Measurements from ENCODE around the gene NCK1. TPM values are rescaled to one million over a fixed set of nuclear protein-coding genes. Genes with fewer than 3 reads are reported as not detected.

The NCK1 gene
- total and polyA plus RNA-seq, 9 of the 15 experiments (the other 6 are each of a cell fraction or from before 2014, with no cell fraction given) = 17.3 to 30.5 (median 25.0) TPM

DNA sequence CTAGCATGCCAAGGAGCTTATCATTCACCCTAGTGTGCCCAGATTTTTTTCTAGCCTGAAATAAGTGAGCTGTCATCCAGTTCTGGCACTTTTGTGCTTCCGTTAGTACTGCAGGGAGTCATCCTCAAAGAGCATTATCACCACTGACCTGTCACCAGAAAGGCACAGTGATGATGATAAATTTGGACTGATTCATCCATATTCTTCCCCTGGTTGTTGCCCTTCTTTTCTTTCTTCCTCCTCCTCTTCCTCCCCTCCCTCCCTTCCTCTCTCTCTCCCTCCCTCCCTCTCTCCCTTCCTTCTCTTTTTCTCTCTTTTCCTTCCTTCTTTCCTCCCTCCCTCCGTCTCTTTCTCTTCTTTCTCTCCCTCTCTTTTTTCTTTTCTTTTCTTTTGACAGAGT lies 21.8 kb upstream of the NCK1 start (continued):
- TF ChIP-seq ETV6 (IDR thresholded peaks at IDR 0.05; ENCODE audit: borderline replicate concordance in 1 of 2, low read depth in 2 of 2, low read length in 1 of 2) (peak in 1 of 2 experiments; percentile 71; a peak in 1 of 4 replicates), ETV6 (CRISPR knock-in tag; IDR thresholded peaks at IDR 0.05; ENCODE audit: borderline replicate concordance) (no peak), CXXC5 (CRISPR knock-in tag; IDR thresholded peaks at IDR 0.05) (no peak), BMI1 (IDR thresholded peaks at IDR 0.05; ENCODE audit: low read length) (no peak), NR2F6 (CRISPR knock-in tag; IDR thresholded peaks at IDR 0.05) (no peak), MCM2 (IDR thresholded peaks at IDR 0.05; ENCODE audit: low read depth) (no peak), SP2 (IDR thresholded peaks at IDR 0.05; ENCODE audit: extremely low read depth, low read depth, low read length, poor library complexity, severe bottlenecking) (no peak), SRSF9 (IDR thresholded peaks at IDR 0.05; ENCODE audit: borderline replicate concordance, low read depth, low read length) (no peak), ZNF224 (CRISPR knock-in tag; IDR thresholded peaks at IDR 0.05) (no peak), EP300 (IDR thresholded peaks at IDR 0.05; ENCODE audit: low read length) (peak; percentile 87), KDM1A (IDR thresholded peaks at IDR 0.05) (peak; percentile 88 to 93), ZBTB1 (CRISPR knock-in tag; IDR thresholded peaks at IDR 0.05; ENCODE audit: borderline replicate concordance, low read depth) (no peak), PHB2 (IDR thresholded peaks at IDR 0.05; ENCODE audit: low read depth) (no peak), BCOR (IDR thresholded peaks at IDR 0.05) (no peak; the same call in 1 of the 2 replicates), PHTF2 (CRISPR knock-in tag; IDR thresholded peaks at IDR 0.05) (no peak), SIRT6 (IDR thresholded peaks at IDR 0.05; ENCODE audit: low read depth, low read length) (no peak), GTF2F1 (IDR thresholded peaks at IDR 0.05; ENCODE audit: low read depth, low read length) (no peak)
- TF ChIP-seq, protein P1, sequence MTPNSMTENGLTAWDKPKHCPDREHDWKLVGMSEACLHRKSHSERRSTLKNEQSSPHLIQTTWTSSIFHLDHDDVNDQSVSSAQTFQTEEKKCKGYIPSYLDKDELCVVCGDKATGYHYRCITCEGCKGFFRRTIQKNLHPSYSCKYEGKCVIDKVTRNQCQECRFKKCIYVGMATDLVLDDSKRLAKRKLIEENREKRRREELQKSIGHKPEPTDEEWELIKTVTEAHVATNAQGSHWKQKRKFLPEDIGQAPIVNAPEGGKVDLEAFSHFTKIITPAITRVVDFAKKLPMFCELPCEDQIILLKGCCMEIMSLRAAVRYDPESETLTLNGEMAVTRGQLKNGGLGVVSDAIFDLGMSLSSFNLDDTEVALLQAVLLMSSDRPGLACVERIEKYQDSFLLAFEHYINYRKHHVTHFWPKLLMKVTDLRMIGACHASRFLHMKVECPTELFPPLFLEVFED (CRISPR knock-in tag; conservative IDR thresholded peaks at IDR 0.05) = peak; percentile 68; the same call in 1 of the 2 replicates
- TF ChIP-seq, protein P2, sequence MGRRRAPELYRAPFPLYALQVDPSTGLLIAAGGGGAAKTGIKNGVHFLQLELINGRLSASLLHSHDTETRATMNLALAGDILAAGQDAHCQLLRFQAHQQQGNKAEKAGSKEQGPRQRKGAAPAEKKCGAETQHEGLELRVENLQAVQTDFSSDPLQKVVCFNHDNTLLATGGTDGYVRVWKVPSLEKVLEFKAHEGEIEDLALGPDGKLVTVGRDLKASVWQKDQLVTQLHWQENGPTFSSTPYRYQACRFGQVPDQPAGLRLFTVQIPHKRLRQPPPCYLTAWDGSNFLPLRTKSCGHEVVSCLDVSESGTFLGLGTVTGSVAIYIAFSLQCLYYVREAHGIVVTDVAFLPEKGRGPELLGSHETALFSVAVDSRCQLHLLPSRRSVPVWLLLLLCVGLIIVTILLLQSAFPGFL (CRISPR knock-in tag; IDR thresholded peaks at IDR 0.05) = no peak
- TF ChIP-seq, protein P3, sequence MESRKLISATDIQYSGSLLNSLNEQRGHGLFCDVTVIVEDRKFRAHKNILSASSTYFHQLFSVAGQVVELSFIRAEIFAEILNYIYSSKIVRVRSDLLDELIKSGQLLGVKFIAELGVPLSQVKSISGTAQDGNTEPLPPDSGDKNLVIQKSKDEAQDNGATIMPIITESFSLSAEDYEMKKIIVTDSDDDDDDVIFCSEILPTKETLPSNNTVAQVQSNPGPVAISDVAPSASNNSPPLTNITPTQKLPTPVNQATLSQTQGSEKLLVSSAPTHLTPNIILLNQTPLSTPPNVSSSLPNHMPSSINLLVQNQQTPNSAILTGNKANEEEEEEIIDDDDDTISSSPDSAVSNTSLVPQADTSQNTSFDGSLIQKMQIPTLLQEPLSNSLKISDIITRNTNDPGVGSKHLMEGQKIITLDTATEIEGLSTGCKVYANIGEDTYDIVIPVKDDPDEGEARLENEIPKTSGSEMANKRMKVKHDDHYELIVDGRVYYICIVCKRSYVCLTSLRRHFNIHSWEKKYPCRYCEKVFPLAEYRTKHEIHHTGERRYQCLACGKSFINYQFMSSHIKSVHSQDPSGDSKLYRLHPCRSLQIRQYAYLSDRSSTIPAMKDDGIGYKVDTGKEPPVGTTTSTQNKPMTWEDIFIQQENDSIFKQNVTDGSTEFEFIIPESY (CRISPR knock-in tag; IDR thresholded peaks at IDR 0.05) = no peak
- TF ChIP-seq, protein P4, sequence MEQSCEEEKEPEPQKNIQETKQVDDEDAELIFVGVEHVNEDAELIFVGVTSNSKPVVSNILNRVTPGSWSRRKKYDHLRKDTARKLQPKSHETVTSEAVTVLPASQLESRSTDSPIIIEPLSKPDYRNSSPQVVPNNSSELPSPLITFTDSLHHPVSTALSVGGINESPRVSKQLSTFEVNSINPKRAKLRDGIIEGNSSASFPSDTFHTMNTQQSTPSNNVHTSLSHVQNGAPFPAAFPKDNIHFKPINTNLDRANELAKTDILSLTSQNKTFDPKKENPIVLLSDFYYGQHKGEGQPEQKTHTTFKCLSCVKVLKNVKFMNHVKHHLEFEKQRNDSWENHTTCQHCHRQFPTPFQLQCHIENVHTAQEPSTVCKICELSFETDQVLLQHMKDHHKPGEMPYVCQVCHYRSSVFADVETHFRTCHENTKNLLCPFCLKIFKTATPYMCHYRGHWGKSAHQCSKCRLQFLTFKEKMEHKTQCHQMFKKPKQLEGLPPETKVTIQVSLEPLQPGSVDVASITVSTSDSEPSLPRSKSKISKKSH (CRISPR knock-in tag; IDR thresholded peaks at IDR 0.05) = no peak
- TF ChIP-seq, protein P5, sequence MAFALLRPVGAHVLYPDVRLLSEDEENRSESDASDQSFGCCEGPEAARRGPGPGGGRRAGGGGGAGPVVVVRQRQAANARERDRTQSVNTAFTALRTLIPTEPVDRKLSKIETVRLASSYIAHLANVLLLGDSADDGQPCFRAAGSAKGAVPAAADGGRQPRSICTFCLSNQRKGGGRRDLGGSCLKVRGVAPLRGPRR (CRISPR knock-in tag; IDR thresholded peaks at IDR 0.05) = no peak
- TF ChIP-seq, protein P6, sequence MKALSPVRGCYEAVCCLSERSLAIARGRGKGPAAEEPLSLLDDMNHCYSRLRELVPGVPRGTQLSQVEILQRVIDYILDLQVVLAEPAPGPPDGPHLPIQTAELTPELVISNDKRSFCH (CRISPR knock-in tag; IDR thresholded peaks at IDR 0.05) = no peak
- TF ChIP-seq, protein P6 (tag; IDR thresholded peaks at IDR 0.05) = no peak
